AG04449 (cell line): Measurements from ENCODE around the gene ABHD15.

ENCODE experiments used
- CTCF ChIA-PET: fragments of 350-600 bp; formaldehyde crosslinking; extraction: SDS; loops from one replicate; lab custom pipeline; 2021; ENCODE audit warnings: antibody characterized with exemption; lab: Yijun Ruan, JAX
- POLR2A ChIA-PET: fragments of 400-600, 350-600 bp; formaldehyde crosslinking; extraction: SDS; loops from one replicate; lab custom pipeline; 2020; ENCODE audit warnings: antibody characterized with exemption, inconsistent platforms; lab: Yijun Ruan, JAX
- DNase-seq: peaks from one replicate; pipeline ENCODE4 v3.0.0-alpha.2; 2010; ENCODE audit warnings: low read depth, low spot score
- H3K4me3 ChIP-seq: 2 replicates; pipeline ENCODE4 v1.5.1; 2011; ENCODE audit warnings: low read depth, mild to moderate bottlenecking, control low read depth, low read length
- CTCF ChIP-seq: IDR thresholded peaks from one replicate; pipeline ENCODE4 v1.5.1; 2011; ENCODE audit warnings: mild to moderate bottlenecking, moderate library complexity, low read length, control low read depth, inconsistent platforms; ENCODE audit not compliant: insufficient read depth; ENCODE audit errors: missing control alignments

Gene ABHD15

DNA sequence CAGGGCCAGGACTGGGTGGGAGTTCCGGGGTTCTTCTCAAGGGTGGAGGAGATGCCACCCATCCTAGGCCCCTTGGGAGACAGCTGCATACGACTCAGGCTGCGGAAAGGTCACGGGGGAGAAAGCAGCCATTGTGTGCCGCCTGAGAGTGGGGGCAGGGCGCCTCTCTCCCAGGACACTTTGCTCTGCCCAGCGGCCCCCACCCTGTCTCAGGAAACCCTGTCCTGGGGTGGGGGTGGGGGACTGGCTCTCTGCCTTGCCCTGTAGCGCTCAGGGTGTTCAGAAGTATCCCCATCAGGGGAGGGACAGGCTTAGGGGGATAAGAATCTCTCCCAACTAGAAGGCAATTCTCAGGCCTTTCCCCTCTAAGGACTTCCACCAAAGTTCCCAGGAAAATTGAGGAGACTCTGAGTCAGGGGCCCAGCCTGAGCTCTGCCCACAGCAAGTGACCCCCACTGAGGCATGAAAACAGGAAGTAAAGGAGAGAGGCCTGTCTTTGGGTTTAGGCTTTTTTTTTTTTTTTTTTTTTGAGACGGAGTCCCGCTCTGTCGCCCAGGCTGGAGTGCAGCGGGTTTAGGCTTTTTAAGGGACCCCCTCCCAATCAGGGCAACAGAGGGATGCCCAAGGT, 17.7 kb upstream of the ABHD15 start:
- no peak overlapping the region for H3K4me3 ChIP-seq
- no peak for DNase-seq
- no peak for TF ChIP-seq CTCF
- ChIA-PET POLR2A (no interaction called here), CTCF (interaction anchor here (5.2 to 20.8 kb wide), 4 partner anchors 8 to 347 kb away, joined by 23 to 210 read pairs (median 120); partner anchors contain the start of genes ABHD15, ANKRD13B, SSH2 and TP53I13)

DNA sequence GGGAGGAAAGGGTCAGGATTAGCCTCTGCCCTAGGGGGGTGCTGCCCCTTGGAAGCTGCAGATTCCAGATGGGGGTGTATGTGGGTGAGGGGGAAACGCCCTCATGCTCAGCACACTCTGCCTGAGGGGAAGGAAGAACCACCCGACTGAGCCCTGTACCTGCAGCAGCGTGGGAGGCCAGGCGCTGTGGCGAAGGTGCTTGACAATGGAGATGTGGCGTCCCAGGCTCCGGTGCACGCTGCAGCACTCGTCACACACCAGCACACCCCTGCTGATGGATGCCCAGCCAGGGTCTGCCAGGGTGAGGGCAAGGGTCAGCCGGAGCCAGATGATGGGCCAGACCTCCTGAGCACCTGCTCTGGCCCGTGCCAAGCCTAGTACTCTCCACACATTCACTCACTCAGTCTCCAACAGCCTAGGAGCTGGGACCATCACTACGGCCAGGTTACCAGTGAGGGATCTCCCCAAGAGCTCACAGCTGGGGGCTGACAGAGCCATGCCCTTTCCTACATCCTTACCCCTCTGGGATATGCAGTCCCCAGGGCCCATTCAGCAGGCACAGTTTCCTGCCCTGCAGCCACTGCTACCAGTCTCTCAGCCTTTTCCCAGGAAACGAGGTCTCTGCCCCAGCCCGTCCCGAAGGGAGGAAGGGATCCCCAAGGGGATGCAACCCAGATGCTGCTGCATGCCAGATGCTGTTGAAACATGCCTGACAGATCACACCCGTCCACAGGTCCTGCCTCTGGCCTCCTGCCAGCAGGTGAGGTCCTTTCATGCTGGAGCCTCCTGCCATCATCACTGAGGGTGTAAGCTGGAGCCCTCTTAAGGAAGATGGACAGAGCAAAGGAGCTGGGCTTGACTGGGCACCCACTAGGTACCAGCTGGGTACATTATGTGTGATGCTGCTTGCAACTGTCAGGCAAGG, 16.7 kb upstream of the ABHD15 start:
- no peak for DNase-seq
- TF ChIP-seq CTCF: no peak
- CTCF ChIA-PET: interaction anchor here (1.0 to 20.8 kb wide), 7 partner anchors 9 to 509 kb away, joined by 3 to 210 read pairs (median 26); partner anchors contain the start of genes ABHD15, ANKRD13B, SSH2 and TP53I13
- POLR2A ChIA-PET: no interaction called here
- no peak overlapping the region for H3K4me3 ChIP-seq

- DNase-seq: no peak
- no peak overlapping the region for H3K4me3 ChIP-seq
- CTCF ChIA-PET: interaction anchor here (0.8 to 20.8 kb wide), 9 partner anchors 10 to 510 kb away, joined by 3 to 210 read pairs (median 26); partner anchors contain the start of genes ABHD15, ANKRD13B, SSH2 and TP53I13
- TF ChIP-seq CTCF: no peak
- POLR2A ChIA-PET: no interaction called here
These were observed 15.9 kb upstream of the ABHD15 start for GRCh38 chr17:29582772-29583171.

DNA sequence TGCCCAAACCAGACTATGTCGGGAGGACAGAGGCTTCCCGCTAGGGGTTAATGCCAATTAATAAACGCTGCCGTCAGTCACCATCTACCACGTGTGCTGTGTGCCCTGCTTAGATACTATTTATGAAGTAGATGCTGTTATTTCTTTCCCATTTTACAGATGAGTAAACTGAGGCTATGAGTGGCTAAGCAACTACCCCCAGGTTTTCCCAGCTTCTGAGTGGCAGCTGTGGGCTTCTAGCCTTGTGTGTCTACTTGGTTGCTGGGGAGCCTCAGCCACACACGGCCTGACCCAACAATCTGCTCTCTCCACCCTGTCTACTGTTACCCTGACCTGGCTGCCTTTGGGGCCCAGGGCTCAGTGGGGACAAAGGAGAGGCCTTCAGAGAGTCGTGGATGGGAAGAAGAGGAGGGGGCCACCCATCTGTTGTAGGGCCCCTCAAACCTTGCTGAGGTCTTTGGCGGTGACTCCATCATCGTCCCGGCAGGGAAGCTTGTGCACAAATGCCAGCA, 15.5 kb upstream of the ABHD15 start:
- DNase-seq: no peak
- ChIA-PET POLR2A (no interaction called here), CTCF (interaction anchor here (0.8 to 20.8 kb wide), 9 partner anchors 10 to 512 kb away, joined by 3 to 210 read pairs (median 43); partner anchors contain the start of genes ABHD15, ANKRD13B, SSH2 and TP53I13)
- H3K4me3 ChIP-seq: no peak overlapping the region
- TF ChIP-seq CTCF: no peak

DNA sequence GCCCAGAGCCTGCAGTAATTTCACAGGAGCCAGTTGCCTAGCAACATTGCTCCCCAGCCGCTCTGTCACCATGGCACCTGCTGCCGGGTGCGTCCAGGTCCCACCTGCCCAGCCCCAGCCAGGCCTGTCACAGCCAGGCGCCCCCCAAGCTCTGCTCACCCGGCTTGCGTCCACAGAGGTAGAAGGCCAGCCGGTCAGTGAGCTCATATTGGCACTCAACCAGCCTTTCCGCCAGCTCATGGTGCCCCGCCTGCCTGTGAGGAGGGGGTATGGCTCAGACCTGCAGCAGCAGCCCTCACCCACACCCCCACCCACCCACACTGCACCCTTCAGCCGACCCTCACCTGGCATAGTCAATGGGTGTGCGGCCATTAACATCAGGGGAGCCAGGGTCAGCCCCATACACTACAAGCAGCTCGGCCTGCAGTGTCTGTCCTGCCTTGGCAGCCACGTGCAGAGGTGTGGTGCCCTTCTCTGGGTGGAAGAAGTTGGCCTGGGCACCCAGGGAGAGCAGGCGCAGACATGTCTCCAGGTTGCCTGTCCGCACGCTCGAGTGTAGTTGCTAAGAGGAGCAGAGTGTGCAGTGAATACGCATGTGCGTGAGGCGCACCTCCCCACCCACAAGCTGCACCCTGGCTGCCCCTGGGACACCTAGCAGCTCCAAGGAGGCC, 14.9 kb upstream of the ABHD15 start:
- no peak for TF ChIP-seq CTCF
- ChIA-PET POLR2A (no interaction called here), CTCF (interaction anchor here (0.8 to 20.8 kb wide), 16 partner anchors 7 to 522 kb away, joined by 3 to 210 read pairs (median 8); partner anchors contain the start of genes ABHD15, ANKRD13B, CORO6 and GIT1)
- no peak for DNase-seq
- no peak overlapping the region for H3K4me3 ChIP-seq
